ENCODE data around the gene CEP112. TPM values are rescaled to one million over a fixed set of nuclear protein-coding genes. Genes with fewer than 3 reads are reported as not detected.

Gene CEP112
- total and polyA plus RNA-seq, 2 donors (not counting 3 experiments of a cell fraction or from before 2014, with no cell fraction given), result 1.5 to 25.3 TPM

DNA sequence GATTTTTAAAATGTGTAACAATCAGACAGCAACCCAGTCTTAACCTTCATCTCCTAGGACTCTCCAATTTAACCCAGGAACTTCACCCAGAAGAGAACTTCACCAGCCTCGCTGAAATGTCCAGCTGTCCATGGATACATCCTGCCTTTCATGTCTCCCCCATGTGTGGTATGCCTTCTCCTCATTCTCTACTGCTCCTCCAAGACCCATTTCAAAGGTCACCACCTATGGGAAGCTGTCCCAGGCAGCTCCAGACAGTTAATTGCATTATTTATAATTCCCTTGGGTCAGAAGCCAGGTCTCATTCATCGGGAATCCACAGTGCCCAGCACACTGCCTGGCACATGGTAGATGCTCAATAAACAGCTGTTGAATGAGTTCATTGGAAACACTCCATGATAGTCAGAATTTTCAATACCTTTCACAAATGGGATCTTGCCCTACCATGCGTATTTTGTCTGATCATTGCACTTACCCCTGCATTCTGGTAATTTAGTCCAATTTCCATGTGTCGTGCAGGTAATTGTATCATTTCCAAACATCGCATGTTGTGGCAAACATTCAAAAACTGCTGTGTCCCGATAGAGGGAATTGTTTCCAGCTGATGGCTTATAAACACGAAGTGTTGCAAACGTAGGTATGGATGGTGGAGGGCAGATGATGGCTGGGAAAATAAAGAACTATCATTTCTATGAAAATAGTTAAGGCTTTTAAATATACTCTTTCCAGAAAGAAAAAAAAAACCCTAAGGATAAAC is 28.3 kb upstream of the CEP112 start:
- Histone ChIP-seq H3K9ac (replicated peaks; ENCODE audit: extremely low read depth, insufficient read depth, low read length) (no peak overlapping the region), H3K9me3 (replicated peaks; ENCODE audit: control insufficient read depth, insufficient read depth, low read length) (no peaks in the 10 kb centered on the region), H3K9me1 (replicated peaks; ENCODE audit: control insufficient read depth, extremely low read depth, insufficient read depth, low read length) (no peaks in the 10 kb centered on the region), H3K79me2 (ENCODE audit: control insufficient read depth, insufficient read depth, low read length) (no peaks in the 10 kb centered on the region), H4K20me1 (replicated peaks; ENCODE audit: control insufficient read depth, extremely low read depth, insufficient read depth, low read length) (no peaks in the 10 kb centered on the region), H3K4me3 (replicated peaks in 1 of 3; ENCODE audit: insufficient read depth in 1 of 3, low read depth in 1 of 3, low read length in 3 of 3) (no peak overlapping the region), H3K4me2 (ENCODE audit: insufficient read depth, low read length) (no peak overlapping the region), H3K27me3 (ENCODE audit: control insufficient read depth in 2 of 2, insufficient read depth in 2 of 2, low read length in 2 of 2) (peaks cover 13 to 19% of the 10 kb centered on the region in 2 experiments), H3K27ac (ENCODE audit: insufficient read depth, low read depth, low read length) (no peak overlapping the region), H2AFZ (ENCODE audit: low read depth, low read length) (no peak overlapping the region), H3K36me3 (ENCODE audit: control insufficient read depth in 2 of 2, extremely low read depth in 1 of 2, insufficient read depth in 2 of 2, low read length in 2 of 2) (no peaks in the 10 kb centered on the region), H3K4me1 (ENCODE audit: control insufficient read depth, extremely low read depth, insufficient read depth, low read length) (no peaks in the 10 kb centered on the region)
- intact Hi-C loops (cut with micrococcal nuclease) (no loop called here), dilution Hi-C loops (cut with MboI; ENCODE audit: extremely low pct_ligation_motif_present, low sequenced_read_pairs) (no loop called here)
- ChIA-PET CTCF (no interaction called here), POLR2A (no interaction called here)
- no TSS peak for BruUV-seq (replicated peaks)
- TF ChIP-seq MYC (IDR thresholded peaks at IDR 0.05; ENCODE audit: low read depth, low read length) (no peak), POLR2AphosphoS5 (IDR thresholded peaks at IDR 0.05; ENCODE audit: insufficient read depth, low read depth, low read length) (no peak), POLR2A (IDR thresholded peaks at IDR 0.05; ENCODE audit: low read depth, low read length) (no peak), FOS (IDR thresholded peaks at IDR 0.05; ENCODE audit: borderline replicate concordance, insufficient read depth, low read length) (no peak), GATA2 (IDR thresholded peaks at IDR 0.05; ENCODE audit: insufficient read depth, insufficient read length, low read depth, low read length) (no peak), EZH2 (IDR thresholded peaks at IDR 0.05; ENCODE audit: borderline replicate concordance, low read depth, low read length, severe bottlenecking) (no peak), JUN (IDR thresholded peaks at IDR 0.05; ENCODE audit: borderline replicate concordance, insufficient read depth, insufficient read length, low read depth) (no peak)
- TF ChIP-seq, protein P1, sequence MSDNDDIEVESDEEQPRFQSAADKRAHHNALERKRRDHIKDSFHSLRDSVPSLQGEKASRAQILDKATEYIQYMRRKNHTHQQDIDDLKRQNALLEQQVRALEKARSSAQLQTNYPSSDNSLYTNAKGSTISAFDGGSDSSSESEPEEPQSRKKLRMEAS (IDR thresholded peaks at IDR 0.05; ENCODE audit: insufficient read depth, insufficient read length), result no peak
- TF ChIP-seq, protein P2, sequence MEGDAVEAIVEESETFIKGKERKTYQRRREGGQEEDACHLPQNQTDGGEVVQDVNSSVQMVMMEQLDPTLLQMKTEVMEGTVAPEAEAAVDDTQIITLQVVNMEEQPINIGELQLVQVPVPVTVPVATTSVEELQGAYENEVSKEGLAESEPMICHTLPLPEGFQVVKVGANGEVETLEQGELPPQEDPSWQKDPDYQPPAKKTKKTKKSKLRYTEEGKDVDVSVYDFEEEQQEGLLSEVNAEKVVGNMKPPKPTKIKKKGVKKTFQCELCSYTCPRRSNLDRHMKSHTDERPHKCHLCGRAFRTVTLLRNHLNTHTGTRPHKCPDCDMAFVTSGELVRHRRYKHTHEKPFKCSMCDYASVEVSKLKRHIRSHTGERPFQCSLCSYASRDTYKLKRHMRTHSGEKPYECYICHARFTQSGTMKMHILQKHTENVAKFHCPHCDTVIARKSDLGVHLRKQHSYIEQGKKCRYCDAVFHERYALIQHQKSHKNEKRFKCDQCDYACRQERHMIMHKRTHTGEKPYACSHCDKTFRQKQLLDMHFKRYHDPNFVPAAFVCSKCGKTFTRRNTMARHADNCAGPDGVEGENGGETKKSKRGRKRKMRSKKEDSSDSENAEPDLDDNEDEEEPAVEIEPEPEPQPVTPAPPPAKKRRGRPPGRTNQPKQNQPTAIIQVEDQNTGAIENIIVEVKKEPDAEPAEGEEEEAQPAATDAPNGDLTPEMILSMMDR (IDR thresholded peaks at IDR 0.05; ENCODE audit: extremely low read depth in 1 of 2, insufficient read depth in 1 of 2, low read depth in 1 of 2, low read length in 2 of 2), result no peak
- FAIRE-seq (no peak), DNase-seq (ENCODE audit: low read depth, low spot score) (no peak)

All from endothelial cell of umbilical vein (primary cell).